ENCODE measurements around the gene DMBX1. TPM values are rescaled to one million over a fixed set of nuclear protein-coding genes. Genes with fewer than 3 reads are reported as not detected.

DMBX1 gene
- polyA plus RNA-seq, 4 donors: 0.12 TPM; not detected in 3

DNA sequence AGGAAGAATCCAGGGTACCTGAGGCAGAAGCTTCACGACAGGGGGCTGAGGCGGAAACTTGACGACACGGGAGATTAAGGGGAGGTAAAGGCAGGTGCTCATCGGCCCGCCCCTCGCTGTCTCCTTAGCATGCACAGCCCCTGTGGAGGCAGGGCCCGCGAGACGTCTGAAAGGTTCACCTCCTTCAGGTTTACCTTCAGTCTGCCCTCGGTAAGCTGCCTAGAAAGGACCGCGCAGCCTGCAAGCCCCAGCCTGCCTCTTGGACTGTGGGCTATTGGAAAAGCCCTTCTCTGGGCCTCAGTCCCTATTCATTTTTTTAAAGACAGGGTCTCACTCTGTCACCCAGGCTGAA lies 33.3 kb downstream of the DMBX1 start:
- no peak for DNase-seq (ENCODE audit: low read depth in 4 of 4, low spot score in 3 of 4)

DNA sequence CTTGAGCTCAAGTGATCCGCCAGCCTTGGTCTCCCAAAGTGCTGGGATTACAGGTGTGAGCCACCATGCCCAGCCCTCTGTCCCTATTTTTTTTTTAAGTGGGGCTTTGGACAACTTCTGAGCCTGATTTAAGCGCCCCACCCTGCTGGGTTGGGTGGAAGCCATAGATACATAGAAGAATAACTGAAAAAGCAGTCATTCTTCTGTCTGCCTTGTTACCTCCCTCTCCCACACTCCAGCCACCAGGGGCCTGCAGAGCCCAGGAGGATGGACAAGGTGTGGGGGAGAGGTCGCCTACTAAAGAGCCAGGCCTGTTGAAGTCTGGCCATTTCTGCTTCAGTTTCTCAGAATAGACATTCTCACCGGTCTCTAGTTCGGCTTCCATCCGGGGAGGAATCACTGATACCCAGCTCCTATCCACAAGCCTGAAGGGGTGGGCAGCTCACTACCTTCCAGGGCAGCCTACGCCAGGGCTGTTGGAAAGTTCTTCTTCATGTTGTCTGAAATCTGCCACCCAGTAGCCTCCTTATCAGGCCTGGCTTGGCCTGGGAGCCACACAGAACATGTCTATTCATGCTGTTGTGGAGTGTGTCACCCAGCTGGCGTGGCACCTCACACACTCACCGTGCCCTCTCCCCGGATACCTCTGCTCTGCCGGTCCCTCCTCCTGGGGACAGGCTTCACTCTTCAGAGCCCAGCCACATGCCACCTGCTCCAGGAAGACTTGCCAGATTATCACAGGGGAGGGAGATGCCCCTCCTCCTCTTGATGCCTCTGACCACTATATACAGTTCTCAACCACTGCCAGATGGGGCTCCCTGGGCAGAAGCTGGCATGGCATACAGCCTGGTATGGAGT lies 34.1 kb downstream of the DMBX1 start:
- DNase-seq (ENCODE audit: low read depth in 4 of 4, low spot score in 3 of 4): no peak

DNA sequence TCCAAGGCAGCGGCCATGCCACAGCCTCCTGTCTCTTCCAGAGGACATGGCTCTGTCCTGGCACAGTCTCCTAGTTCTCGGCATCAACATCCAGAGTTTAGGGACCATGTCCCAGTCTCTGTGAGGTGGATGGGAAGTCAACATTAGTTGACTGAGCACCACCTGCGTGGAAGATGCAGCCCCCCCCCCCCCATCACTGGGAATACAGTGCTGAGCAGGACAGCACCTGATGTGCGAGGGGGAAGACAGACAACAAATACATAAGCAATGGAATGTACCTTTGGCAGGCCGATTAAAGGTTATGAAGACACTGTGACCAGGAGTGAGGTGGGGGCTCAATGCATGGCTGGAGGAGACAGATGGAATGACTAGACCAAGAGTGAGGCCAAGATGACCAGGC lies 35.2 kb downstream of the DMBX1 start:
- no peak for DNase-seq (ENCODE audit: low read depth in 4 of 4, low spot score in 3 of 4)

DNA sequence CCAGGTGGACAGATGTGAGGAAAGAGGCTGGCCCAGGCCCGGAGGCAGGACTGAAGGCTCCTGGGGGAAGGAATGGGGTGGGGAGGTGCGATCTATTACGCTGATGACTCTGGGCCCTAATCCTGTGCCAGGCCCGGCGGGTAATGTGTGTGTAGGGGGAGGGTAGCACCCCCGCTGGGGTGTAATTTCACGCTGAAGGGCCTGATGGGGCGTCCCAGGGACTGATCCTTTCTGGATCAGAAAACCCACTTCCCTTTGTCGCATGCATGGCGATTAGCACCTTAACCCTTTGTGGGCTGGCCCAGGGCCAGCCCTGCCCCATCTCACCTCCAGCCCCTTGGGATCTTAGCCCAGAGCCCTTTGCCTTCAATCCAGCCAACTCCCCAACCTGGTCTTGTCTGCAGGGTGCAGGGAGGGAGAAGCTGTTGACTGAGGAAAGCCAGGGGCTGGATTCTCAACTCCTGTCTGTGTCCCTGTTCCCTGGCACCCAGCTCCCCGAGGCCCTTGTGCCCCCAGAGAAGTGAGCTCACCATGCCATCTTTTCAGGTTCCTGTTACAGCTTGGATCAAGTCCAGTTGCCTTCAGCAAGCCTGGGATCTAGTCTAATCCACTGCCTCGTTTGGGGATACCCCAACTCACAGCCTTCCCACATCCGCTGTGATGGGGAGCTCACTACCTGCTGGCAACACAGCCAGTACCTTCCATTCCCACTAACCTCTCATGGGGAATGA lies 35.8 kb downstream of the DMBX1 start:
- DNase-seq (ENCODE audit: low read depth in 4 of 4, low spot score in 3 of 4): no peak

DNA sequence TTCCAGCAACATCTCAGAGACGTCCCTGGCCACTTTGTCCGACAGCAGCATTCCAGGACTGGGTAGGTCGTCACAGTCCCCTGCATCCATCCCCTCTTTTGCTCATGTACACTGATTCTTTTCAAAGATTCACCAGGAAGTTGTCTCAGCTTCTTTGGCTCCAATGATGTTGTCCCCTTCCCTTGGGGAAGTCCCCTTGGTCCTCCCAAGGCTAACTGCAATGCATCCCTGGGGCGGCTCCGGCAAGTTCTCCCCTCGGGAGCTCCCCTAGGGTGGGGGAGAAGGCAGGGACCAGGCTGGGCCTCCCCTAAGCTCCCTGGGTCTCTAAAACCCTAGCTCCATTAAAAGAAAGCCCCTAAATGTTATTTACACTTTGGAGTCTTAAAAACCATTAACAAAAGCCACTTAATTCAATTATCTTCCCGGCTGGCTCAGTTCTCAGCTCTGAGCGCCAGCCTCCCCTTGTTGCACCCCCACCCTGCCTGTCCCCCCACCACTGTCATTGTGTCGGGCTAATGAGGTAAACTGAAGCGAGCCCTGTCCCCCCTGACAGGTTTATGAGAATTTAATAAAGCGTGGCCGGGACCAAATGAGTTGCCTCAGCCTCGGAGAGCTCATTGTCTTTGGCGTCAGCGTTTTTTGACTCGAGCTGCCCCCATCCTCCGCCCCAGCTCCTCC lies 36.5 kb downstream of the DMBX1 start:
- DNase-seq (ENCODE audit: low read depth in 4 of 4, low spot score in 3 of 4): no peak

DNA sequence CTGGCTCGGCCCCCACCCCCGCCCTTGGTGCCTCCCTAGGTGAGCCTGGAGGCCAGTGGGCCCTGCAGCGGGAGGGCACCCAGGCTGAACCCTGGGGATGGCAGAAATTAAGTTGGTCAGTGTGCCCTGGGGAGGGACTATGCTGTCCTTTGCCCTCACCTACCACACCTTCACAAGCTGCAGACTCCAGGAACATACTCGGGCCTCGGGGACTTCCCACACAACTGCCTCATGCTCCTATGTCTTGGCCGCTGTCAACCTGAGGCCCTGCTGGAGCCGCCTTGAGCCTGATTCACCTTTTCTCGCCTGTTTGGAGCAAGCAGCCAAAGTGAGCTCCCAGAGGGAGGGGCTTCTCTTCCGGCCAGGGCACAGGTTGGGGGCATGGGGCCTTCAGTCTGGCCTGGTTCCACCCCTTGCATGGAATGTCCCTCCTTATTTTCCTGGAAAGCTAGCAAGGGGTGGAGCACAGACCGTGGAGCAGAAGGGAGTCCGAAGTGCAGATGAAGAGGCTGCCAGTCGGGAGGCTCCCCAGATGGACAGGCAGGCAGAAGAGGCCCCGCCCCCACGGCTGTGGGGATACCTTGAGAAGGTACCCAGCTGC lies 37.2 kb downstream of the DMBX1 start:
- no peak for DNase-seq (ENCODE audit: low read depth in 4 of 4, low spot score in 3 of 4)

DNA sequence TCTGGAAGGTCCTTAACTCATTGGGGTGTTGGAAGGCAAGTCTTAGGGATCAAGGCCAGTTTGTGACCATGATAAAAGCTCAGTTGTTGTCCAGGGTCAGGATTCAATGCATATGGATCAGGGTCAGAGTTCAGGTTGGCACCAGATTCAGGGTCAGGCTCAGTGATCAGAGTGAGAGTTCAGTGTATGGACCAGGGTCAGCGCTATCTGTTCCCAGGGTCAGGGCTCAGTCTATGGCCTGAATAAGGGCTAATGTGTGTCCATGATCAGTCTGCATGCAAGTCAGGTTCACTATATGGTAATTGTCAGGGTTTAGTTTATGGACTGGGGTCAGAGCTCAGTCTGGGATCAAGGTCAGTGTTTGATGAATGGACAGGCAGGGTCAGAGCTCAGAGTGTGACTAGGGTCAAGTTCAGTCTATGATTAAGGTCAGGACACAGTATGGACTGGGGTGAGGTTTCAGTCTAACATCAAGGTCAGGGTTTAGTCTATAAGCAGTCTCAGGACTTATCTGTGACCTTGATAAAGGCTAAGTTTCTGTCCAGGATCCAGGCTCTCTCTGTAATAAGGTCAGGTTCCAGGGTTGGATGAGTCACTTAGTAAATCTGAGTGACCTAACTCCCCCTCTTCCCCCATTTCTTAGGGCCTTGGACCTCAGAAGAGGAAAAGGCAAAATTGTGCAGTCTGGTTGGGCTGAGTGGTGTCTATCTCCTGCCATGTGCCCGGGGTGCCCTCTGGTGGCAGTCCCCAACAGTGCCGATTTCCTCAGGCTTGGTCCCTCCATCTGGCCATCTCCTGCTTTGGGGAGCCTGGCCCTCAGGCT lies 38.0 kb downstream of the DMBX1 start:
- DNase-seq (ENCODE audit: low read depth in 4 of 4, low spot score in 3 of 4): no peak

DNA sequence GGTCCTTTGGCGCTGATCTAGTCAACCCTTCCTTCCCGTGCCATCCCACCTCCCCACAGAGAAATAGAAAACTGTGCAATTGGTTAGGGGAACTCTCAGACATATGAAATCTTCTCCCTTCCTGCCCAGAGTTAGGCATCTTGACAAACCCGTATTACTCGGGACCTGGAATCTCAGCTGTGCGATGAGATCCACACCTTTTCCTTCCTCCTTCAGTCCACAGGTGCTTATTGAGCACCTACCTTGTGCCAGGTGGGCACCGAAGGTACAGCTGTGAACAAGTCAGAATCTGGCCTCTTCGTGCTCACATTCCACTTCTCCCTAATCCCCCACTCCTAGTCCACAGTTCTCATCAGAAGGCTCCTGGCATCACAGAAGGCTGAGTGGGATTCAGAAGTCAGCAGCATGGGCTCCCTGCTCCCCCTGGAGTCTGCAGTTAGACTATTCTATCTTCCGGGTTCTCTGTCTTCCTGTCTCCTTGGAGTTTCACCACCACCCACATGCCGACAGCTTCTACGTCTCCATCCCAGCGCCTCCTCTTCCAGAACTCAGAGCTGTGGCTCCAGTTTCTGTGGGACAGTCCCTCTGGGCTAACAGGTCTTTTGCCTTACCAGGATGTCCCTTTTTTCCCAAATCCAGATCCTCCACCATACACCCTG lies 38.8 kb downstream of the DMBX1 start:
- no peak for DNase-seq (ENCODE audit: low read depth in 4 of 4, low spot score in 3 of 4)

DNA sequence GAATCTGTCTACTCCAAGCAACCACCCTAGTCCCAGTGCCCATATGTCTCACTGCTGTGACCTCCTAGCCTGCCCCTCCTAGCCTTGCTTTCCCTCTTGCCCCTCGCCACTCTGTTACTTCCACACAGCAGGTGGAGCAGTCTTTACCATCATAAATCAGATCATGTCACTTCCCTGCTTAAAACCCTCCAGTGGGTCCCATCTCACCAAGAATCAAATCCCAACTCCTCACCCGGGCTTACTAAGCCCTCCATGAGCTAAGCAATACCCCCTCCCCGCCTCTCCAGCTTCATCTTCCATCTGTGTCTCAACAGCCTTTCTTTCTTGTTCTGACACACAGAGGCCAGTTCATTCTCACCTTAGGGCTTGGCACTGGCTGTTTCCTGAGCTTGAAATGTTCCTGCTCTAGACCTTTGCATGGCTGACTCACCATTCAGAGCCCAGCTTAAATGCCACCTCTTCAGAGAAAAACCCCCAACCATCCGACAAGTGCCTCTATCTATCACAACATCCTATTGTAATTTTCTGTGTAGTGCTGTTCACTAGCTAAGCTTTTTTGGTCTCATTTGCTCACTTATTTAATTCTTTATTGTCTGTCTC lies 39.5 kb downstream of the DMBX1 start:
- DNase-seq (ENCODE audit: low read depth in 4 of 4, low spot score in 3 of 4): no peak

DNA sequence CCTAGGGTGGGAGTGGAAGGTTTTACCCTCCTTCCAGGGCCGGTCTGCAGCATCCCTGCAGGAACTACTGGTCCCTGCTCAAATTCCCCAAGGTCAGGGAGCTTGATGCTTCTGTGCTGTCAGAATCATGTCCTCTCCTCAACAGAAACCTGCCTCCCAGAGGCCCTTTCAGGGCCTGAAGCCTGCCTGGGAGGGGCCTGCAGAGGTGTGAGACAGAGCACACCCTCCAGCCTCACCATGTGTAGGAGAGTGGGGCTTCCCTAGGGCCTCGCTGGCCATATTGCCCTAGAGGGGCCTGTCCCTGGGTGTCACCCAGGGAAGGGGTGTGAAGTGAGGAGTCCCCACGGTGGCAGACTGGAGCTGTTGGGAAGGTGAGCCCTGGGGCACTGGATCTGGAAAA lies 40.7 kb downstream of the DMBX1 start:
- no peak for DNase-seq (ENCODE audit: low read depth in 4 of 4, low spot score in 3 of 4)

DNA sequence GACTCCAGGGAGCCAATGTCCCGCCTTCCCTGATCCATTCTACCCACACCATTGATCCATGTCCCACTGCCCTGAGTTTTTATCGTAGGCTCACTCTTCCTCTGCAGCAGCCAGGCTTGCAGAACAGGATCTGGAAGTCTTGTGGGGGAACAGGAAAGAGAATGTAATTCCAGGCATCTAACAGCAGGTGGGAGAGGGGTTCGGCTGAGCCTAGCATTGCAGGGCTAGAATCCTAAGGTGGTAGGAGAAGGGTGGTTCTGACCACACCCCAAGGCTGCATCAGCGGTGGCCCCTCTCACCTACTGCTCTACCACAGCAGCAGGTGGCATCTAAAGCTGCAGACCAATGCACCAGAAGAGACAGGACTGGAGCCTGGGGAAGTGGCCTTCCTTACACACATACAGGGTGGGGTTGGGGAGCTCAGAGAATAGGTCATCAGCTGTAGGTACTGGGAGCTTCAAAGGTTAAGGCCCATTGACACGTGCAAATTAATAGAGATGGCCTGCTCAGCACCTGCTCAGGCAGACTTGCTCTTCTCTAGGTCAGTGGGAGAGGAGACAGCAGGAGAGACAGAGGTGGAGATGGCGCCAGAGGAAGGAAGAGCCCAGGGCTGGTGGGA lies 41.3 kb downstream of the DMBX1 start:
- no peak for DNase-seq (ENCODE audit: low read depth in 4 of 4, low spot score in 3 of 4)

DNA sequence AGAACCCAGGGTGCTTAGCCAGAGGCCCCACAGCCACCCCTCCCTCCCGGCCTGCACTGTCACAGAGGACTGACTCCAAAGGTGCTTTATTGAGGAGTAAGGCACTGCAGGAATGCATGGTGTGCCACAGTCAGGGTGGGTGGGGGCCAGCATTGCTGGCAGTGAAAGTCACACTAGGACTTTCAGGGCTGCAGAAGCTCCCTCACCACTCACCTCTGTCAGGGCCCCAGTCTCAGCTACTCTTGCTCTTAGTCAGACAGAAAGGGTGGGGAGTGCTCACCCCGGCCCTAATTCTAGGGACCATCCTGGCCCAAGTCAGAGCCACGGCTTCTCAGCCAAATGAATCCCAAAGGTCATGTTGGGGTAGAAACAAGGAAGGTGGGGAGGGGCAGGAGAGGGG lies 42.5 kb downstream of the DMBX1 start:
- DNase-seq (ENCODE audit: low read depth in 4 of 4, low spot score in 3 of 4): no peak

DNA sequence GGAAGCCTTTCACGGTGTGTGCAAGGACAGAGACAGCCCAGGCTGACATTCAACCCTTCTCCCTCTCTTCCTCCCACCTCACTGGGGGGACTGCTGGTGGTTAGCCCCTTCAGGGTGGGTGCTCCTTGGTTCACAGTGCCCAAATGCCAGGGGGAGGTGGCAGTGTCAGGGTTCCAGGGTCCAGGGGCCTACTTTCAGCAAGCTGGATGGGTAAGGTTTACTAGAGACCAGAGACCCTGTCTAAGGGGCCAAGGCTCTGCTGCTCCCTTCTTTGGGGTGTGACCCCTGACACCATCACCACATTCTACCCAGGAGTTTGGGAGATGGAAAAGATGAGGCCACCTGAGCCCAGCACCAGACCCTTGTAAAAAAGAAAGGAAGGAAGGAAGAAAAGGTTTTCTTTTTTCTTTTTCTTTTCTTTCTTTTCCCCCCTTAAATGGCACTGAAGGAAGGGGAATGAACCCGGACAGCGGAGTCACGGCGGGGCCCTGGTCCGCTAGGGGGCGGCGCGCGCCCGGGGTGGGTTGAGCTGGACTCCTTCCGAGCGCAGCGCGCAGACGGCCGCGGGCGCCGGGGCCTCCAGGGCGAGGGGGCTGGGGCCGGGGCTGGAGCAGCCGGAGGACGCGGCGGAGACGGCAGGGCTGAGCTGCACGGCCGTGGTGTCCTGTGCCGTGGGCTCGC lies 43.0 kb downstream of the DMBX1 start:
- DNase-seq (ENCODE audit: low read depth in 4 of 4, low spot score in 3 of 4): no peak

DNA sequence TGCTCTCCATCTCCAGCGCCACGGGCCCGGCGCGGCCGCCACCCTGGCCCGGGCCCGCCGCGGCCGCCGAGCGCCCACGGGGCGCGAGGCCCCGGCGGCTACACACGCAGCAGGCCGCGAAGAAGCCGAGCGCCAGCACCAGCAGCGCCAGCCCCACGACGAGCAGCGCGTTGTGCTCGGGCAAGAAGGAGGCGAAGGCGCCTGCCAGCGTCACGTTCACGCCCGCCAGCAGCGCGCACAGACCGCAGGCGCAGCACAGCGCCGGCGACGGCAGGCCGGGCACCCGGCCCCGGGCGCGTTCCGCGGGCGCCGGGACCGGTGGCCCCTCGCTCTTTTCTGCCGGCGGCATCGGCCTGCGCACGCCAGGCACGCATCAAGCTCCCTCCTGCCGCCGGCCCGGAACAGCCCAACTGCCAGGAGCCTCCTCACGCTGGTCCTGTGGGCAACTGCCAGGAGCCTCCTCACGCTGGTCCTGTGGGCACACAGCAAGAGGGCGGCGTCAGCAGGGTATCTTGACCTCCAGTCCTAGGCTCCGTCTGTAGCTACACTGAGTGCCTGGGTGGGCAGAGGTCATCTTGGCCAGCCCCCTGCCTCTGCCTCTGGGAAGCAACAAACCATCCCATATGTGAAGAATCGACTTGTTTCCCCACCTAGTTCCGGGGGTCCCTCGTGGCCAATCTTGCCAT lies 43.7 kb downstream of the DMBX1 start:
- no peak for DNase-seq (ENCODE audit: low read depth in 4 of 4, low spot score in 3 of 4)

DNA sequence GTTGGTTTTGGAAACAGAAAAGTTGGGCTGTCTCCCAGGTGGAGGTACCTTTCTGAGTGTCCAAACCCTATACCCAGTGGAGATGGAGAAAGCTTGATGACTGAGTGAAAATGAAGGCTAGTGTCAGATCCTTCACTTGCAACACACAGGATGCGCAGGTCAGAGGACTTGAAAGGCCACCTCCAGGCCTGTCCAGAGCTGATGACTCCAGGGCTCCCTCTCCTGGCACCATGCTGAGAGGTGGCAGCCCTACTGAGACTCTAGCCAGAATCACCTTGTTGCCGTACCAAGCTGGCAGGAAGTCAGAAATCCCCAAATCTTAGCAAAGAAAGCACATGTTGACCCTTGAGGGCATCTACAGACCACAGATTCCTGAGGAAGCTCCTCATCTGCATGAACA lies 45.4 kb downstream of the DMBX1 start:
- no peak for DNase-seq (ENCODE audit: low read depth in 4 of 4, low spot score in 3 of 4)

DNA sequence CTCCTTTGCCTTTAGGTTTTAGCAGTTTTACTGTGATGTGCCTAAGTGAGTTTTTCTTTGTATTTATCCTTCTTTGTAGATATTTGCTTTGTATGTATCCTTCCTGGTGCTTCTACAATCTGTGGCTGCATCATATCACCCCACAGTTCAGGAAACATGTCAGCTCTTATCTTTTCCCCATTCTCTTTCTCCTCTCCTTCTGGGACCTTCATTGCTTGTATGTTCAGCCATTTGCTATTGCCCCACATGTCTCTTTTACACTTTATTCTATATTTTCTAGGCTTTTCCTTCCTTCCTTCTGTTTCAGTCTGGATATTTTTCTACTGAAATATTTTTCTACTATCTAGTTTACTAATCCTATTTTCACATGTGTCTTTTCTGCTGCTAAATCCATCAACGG lies 46.9 kb downstream of the DMBX1 start:
- DNase-seq (ENCODE audit: low read depth in 4 of 4, low spot score in 3 of 4): no peak

DNA sequence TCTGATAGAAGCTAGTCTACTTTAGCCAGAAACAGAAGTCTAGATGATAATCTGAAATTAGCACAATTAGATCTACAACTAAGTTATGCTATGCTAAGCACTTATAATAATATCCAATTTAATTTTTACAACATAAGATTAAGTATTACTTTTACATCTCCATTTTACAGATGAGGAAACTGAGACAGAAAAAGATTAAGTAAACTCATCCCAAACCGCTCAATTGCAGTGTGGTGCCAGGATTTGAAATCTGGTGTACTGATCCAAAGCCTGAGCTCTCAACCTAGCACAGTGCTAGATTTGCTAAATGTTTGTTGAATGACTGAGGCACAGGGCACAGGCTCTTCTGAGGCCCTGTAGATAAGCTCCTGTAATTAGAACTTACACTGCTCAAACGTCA lies 48.0 kb downstream of the DMBX1 start:
- DNase-seq (ENCODE audit: low read depth in 4 of 4, low spot score in 3 of 4): no peak

DNA sequence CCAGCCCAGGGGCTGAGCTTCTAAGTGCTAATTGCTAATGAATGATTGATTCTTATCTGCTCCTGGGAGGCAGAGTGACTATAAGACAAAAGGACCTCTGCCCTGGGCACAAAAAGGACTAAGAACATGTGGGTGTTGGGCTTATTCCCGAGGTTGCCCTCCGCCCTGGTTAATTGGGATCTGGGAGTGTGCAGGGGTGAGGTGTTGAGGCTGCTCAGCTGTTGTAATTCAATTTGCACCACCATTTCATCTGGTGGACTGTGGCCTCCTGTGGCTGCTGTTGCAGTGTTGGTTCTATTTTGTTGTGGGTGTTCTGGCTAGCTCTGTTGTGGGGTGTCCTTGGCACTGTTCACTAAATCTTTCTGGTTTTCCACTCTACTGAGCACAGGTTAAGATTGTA lies 48.5 kb downstream of the DMBX1 start:
- DNase-seq (ENCODE audit: low read depth in 4 of 4, low spot score in 3 of 4): no peak

Measured in left renal pelvis (tissue), 4 donors.